Transverse colon (tissue), 4 donors: Measurements from ENCODE around the gene SLA2.

ENCODE experiments used
- POLR2A ChIP-seq: fragments of 450-650 bp; IDR thresholded peaks from one replicate; pipeline ENCODE4 v1.6.1; 2016; ENCODE audit warnings: antibody characterized with exemption, mild to moderate bottlenecking, moderate library complexity
- POLR2AphosphoS5 ChIP-seq, 3 donors: sonication (generic); formaldehyde crosslinking; IDR thresholded peaks; one replicate each; pipeline ENCODE4 v1.6.1; 2016; ENCODE audit warnings: antibody characterized with exemption in 3 of 3
- TF ChIP-seq, protein P1 (sequence below), 5 experiments: fragments of 200-600 bp in 3 of 5; fragments of 450-650 bp in 2 of 5; sonication (generic) in 3 of 5; IDR thresholded peaks; 1 replicate in 2 of 5; 2 replicates in 3 of 5; pipeline ENCODE4 v1.5.1; 2016 to 2017; ENCODE audit warnings: antibody characterized with exemption in 5 of 5, inconsistent platforms in 3 of 5, mild to moderate bottlenecking in 2 of 5, moderate library complexity in 1 of 5

GRCh38 chr20:36579996-36580545 is 65.9 kb downstream of the SLA2 start:
- TF ChIP-seq, protein P1, sequence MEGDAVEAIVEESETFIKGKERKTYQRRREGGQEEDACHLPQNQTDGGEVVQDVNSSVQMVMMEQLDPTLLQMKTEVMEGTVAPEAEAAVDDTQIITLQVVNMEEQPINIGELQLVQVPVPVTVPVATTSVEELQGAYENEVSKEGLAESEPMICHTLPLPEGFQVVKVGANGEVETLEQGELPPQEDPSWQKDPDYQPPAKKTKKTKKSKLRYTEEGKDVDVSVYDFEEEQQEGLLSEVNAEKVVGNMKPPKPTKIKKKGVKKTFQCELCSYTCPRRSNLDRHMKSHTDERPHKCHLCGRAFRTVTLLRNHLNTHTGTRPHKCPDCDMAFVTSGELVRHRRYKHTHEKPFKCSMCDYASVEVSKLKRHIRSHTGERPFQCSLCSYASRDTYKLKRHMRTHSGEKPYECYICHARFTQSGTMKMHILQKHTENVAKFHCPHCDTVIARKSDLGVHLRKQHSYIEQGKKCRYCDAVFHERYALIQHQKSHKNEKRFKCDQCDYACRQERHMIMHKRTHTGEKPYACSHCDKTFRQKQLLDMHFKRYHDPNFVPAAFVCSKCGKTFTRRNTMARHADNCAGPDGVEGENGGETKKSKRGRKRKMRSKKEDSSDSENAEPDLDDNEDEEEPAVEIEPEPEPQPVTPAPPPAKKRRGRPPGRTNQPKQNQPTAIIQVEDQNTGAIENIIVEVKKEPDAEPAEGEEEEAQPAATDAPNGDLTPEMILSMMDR (IDR thresholded peaks at IDR 0.05): no peak
- TF ChIP-seq POLR2A: no peak
- no peak for TF ChIP-seq POLR2AphosphoS5 (IDR thresholded peaks at IDR 0.05)
